ENCODE results near the gene TET1.

DNA sequence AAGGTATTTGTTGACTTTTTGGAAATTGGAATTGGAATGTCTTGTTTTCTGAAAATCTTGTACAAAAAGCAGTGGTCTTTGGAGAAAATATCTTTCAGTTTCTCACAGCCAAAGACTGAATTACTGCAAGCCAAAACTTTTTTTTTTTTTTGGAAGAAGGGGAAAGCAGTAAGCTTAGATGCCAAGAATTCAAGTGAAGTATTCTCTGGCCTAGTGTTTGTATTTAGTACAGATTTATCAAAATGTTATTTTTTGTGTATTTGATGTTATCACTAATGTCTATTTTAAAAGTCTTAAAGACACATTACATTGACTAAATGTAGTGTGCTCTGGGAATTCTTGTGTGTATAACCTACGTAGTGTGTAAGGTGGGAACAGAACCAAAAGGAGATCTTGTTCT, 6.2 kb downstream of the TET1 start:
- TF ChIP-seq, protein P1, sequence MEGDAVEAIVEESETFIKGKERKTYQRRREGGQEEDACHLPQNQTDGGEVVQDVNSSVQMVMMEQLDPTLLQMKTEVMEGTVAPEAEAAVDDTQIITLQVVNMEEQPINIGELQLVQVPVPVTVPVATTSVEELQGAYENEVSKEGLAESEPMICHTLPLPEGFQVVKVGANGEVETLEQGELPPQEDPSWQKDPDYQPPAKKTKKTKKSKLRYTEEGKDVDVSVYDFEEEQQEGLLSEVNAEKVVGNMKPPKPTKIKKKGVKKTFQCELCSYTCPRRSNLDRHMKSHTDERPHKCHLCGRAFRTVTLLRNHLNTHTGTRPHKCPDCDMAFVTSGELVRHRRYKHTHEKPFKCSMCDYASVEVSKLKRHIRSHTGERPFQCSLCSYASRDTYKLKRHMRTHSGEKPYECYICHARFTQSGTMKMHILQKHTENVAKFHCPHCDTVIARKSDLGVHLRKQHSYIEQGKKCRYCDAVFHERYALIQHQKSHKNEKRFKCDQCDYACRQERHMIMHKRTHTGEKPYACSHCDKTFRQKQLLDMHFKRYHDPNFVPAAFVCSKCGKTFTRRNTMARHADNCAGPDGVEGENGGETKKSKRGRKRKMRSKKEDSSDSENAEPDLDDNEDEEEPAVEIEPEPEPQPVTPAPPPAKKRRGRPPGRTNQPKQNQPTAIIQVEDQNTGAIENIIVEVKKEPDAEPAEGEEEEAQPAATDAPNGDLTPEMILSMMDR (conservative IDR thresholded peaks at IDR 0.05; ENCODE audit: low read length), result no peak
- TF ChIP-seq EZH2phosphoT487 (IDR thresholded peaks at IDR 0.05; ENCODE audit: borderline replicate concordance, low read depth, low read length), result no peak
